ENCODE measurements around the gene COMMD3.
"Not testable (repeated sequence)": the region's sequence is repeated elsewhere in the genome, so short reads cannot be mapped to it uniquely, and the experiment has no call there.

The COMMD3 gene

DNA sequence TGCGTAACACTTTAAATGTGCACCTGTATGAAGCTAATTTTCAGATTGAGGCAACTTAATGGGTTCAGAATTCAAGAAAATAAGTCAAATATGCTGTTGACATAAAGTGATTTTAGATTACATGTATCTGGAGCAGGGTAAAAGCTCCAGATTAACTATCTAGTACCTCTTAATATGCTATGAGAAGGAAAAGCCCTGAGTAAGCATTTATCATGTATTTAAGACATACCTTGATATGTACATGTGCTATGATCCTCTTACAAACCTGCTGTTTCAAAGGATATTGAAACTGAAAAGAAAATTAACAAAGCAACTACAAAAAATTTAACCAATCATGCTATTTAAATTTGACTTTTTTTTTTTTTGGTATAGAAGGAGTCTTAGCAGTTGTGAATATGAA lies 33.6 kb downstream of the COMMD3 start:
- peaks cover 43% of the 10 kb centered on the region for H3K27me3 ChIP-seq (ENCODE audit: insufficient read depth, low read length)
- no peaks in the 10 kb centered on the region for H3K36me3 ChIP-seq (ENCODE audit: insufficient read depth, low read length)

GRCh38 chr10:22351131-22351703 lies 35.0 kb downstream of the COMMD3 start:
- Histone ChIP-seq H3K27me3 (ENCODE audit: insufficient read depth, low read length) (peaks cover 28% of the 10 kb centered on the region), H2AFZ (ENCODE audit: low read length, unreplicated experiment) (no peak overlapping the region), H3K4me1 (ENCODE audit: control insufficient read depth, insufficient read depth, low read length, unreplicated experiment) (no peaks in the 10 kb centered on the region), H3K36me3 (ENCODE audit: insufficient read depth, low read length) (no peaks in the 10 kb centered on the region), H3K4me3 (ENCODE audit: low read depth, low read length) (no peak overlapping the region), H3K27ac (ENCODE audit: low read depth, low read length) (no peak overlapping the region), H3K79me2 (ENCODE audit: control insufficient read depth, insufficient read depth, low read length, unreplicated experiment) (no peaks in the 10 kb centered on the region)

More for the DNA sequence above, 33.6 kb downstream of the COMMD3 start:
- H3K27ac ChIP-seq (ENCODE audit: low read depth, low read length) = no peak overlapping the region
- no peak overlapping the region for H2AFZ ChIP-seq (ENCODE audit: low read length, unreplicated experiment)
- H3K4me3 ChIP-seq (ENCODE audit: low read depth, low read length) = no peak overlapping the region
- H3K4me1 ChIP-seq (ENCODE audit: control insufficient read depth, insufficient read depth, low read length, unreplicated experiment) = no peaks in the 10 kb centered on the region
- no peaks in the 10 kb centered on the region for H3K79me2 ChIP-seq (ENCODE audit: control insufficient read depth, insufficient read depth, low read length, unreplicated experiment)

DNA sequence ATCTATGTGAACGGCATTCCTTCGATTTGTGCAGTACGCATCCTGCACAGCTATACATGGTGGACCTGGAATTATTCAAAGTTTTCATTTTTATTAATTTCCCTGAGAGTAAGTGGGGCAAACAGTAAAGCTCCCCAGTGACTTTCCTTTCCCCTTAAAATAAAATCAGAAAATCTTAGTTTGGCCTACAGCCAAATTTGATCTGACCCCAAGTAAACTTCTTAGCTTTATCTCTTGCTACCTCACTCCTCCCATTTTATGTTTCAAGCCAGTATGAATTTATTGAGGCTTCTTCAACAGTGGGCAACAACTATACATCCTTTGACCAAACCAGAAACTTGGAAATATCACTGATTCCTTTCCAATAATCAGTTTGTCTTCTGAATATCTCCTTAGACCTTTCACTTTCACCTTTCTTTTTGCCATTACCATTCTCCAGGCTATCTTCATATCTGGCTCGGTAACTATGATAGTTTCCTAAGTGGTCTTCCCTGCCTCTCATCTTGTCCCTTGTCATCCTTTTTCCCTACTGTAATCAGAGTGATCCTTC lies 40.2 kb downstream of the COMMD3 start:
- no peaks in the 10 kb centered on the region; the same call in 1 of the 2 replicates for H3K27me3 ChIP-seq (ENCODE audit: insufficient read depth, low read length)
- H3K79me2 ChIP-seq (ENCODE audit: control insufficient read depth, insufficient read depth, low read length, unreplicated experiment) = no peaks in the 10 kb centered on the region
- no peak overlapping the region for H3K4me3 ChIP-seq (ENCODE audit: low read depth, low read length)
- H2AFZ ChIP-seq (ENCODE audit: low read length, unreplicated experiment) = no peak overlapping the region
- no peaks in the 10 kb centered on the region for H3K36me3 ChIP-seq (ENCODE audit: insufficient read depth, low read length)
- H3K27ac ChIP-seq (ENCODE audit: low read depth, low read length) = no peak overlapping the region
- no peaks in the 10 kb centered on the region for H3K4me1 ChIP-seq (ENCODE audit: control insufficient read depth, insufficient read depth, low read length, unreplicated experiment)

DNA sequence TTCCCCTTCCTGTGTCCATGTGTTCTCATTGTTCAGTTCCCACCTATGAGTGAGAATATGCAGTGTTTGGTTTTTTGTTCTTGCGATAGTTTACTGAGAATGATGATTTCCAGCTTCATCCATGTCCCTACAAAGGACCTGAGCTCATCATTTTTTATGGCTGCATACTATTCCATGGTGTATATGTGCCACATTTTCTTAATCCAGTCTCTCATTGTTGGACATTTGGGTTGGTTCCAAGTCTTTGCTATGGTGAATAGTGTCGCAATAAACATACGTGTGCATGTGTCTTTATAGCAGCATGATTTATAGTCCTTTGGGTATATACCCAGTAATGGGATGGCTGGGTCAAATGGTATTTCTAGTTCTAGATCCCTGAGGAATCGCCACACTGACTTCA lies 41.6 kb downstream of the COMMD3 start:
- H3K4me1 ChIP-seq (ENCODE audit: control insufficient read depth, insufficient read depth, low read length, unreplicated experiment); H3K79me2 ChIP-seq (ENCODE audit: control insufficient read depth, insufficient read depth, low read length, unreplicated experiment); H3K27me3 ChIP-seq (ENCODE audit: insufficient read depth, low read length); H3K4me3 ChIP-seq (ENCODE audit: low read depth, low read length); H3K27ac ChIP-seq (ENCODE audit: low read depth, low read length); H2AFZ ChIP-seq (ENCODE audit: low read length, unreplicated experiment); H3K36me3 ChIP-seq (ENCODE audit: insufficient read depth, low read length): not testable (repeated sequence)

DNA sequence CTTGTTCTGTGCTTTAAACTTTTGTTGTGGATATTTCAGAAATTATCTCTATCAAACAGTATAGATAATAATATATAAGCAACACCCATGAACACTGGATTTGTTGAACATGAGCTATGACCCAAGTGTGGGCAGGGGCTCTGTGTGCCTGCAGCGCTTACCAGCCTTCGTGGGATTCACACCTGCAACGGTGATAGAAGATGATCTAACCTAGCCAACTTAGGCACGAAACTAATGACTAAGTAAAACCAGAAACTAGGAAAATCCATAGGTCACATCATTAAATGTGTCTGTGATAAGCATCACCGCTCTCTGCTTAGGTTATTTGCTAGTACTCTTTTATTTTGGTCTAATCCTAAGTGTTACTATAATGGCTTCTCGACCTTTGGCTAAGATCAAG lies 47.1 kb downstream of the COMMD3 start:
- no peaks in the 10 kb centered on the region for H3K27me3 ChIP-seq (ENCODE audit: insufficient read depth, low read length)
- H3K36me3 ChIP-seq (ENCODE audit: insufficient read depth, low read length) = no peaks in the 10 kb centered on the region
- H3K27ac ChIP-seq (ENCODE audit: low read depth, low read length) = no peak overlapping the region
- H3K4me1 ChIP-seq (ENCODE audit: control insufficient read depth, insufficient read depth, low read length, unreplicated experiment) = no peaks in the 10 kb centered on the region
- no peak overlapping the region for H3K4me3 ChIP-seq (ENCODE audit: low read depth, low read length)
- no peaks in the 10 kb centered on the region for H3K79me2 ChIP-seq (ENCODE audit: control insufficient read depth, insufficient read depth, low read length, unreplicated experiment)
- no peak overlapping the region for H2AFZ ChIP-seq (ENCODE audit: low read length, unreplicated experiment)

GRCh38 chr10:22364407-22365140 lies 48.4 kb downstream of the COMMD3 start:
- Histone ChIP-seq H3K79me2 (ENCODE audit: control insufficient read depth, insufficient read depth, low read length, unreplicated experiment) (no peaks in the 10 kb centered on the region), H3K27me3 (ENCODE audit: insufficient read depth, low read length) (no peaks in the 10 kb centered on the region), H3K36me3 (ENCODE audit: insufficient read depth, low read length) (no peaks in the 10 kb centered on the region), H3K27ac (ENCODE audit: low read depth, low read length) (no peak overlapping the region), H3K4me1 (ENCODE audit: control insufficient read depth, insufficient read depth, low read length, unreplicated experiment) (no peaks in the 10 kb centered on the region), H3K4me3 (ENCODE audit: low read depth, low read length) (no peak overlapping the region), H2AFZ (ENCODE audit: low read length, unreplicated experiment) (no peak overlapping the region)

DNA sequence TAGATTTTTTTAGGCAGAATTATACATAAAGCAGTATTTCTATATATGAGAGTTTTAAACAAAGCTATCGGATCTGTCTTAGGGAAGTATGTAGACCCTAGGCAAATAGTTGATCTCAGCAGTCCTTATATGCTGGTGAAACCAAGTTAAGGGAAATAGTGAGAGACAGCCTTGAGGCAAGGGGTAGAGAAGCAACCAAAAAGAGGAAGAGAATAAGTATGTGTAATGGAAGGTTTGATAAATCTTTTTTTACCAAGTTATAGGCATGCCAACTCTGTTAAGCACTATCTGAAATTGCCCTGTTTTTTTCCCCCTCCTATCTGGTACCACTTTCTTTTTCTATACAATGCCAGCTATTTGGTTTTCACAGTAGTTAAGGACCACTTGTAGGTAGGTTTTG lies 49.0 kb downstream of the COMMD3 start:
- Histone ChIP-seq H3K79me2 (ENCODE audit: control insufficient read depth, insufficient read depth, low read length, unreplicated experiment) (no peaks in the 10 kb centered on the region), H2AFZ (ENCODE audit: low read length, unreplicated experiment) (no peak overlapping the region), H3K4me3 (ENCODE audit: low read depth, low read length) (no peak overlapping the region)

GRCh38 chr10:22365644-22366434 lies 49.7 kb downstream of the COMMD3 start:
- H3K36me3 ChIP-seq (ENCODE audit: insufficient read depth, low read length) = no peaks in the 10 kb centered on the region
- H2AFZ ChIP-seq (ENCODE audit: low read length, unreplicated experiment) = no peak overlapping the region
- no peak overlapping the region for H3K4me3 ChIP-seq (ENCODE audit: low read depth, low read length)
- no peaks in the 10 kb centered on the region for H3K4me1 ChIP-seq (ENCODE audit: control insufficient read depth, insufficient read depth, low read length, unreplicated experiment)
- no peaks in the 10 kb centered on the region for H3K79me2 ChIP-seq (ENCODE audit: control insufficient read depth, insufficient read depth, low read length, unreplicated experiment)
- H3K27me3 ChIP-seq (ENCODE audit: insufficient read depth, low read length) = no peaks in the 10 kb centered on the region
- H3K27ac ChIP-seq (ENCODE audit: low read depth, low read length) = no peak overlapping the region

More for the DNA sequence above, 49.0 kb downstream of the COMMD3 start:
- Histone ChIP-seq H3K4me1 (ENCODE audit: control insufficient read depth, insufficient read depth, low read length, unreplicated experiment) (no peaks in the 10 kb centered on the region), H3K36me3 (ENCODE audit: insufficient read depth, low read length) (no peaks in the 10 kb centered on the region), H3K27me3 (ENCODE audit: insufficient read depth, low read length) (no peaks in the 10 kb centered on the region), H3K27ac (ENCODE audit: low read depth, low read length) (no peak overlapping the region)

DNA sequence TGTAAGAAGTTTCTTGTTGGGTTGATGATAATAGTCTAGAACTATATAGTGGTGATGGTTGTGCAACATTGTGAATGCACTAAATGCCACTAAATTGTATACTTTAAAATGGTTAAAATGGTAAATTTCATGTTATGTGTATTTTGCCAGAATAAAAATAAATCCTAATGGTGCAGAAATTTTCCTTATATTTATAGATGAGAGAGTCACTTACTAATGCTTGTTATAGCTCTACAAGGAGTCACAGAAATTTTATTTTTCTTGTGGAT lies 50.2 kb downstream of the COMMD3 start:
- H3K79me2 ChIP-seq (ENCODE audit: control insufficient read depth, insufficient read depth, low read length, unreplicated experiment) = no peaks in the 10 kb centered on the region

GRCh38 chr10:22366771-22367170 lies 50.6 kb downstream of the COMMD3 start:
- Histone ChIP-seq H2AFZ (ENCODE audit: low read length, unreplicated experiment) (no peak overlapping the region), H3K27ac (ENCODE audit: low read depth, low read length) (no peak overlapping the region)

More for the DNA sequence above, 50.2 kb downstream of the COMMD3 start:
- no peak overlapping the region for H2AFZ ChIP-seq (ENCODE audit: low read length, unreplicated experiment)
- H3K27me3 ChIP-seq (ENCODE audit: insufficient read depth, low read length) = no peaks in the 10 kb centered on the region
- no peak overlapping the region for H3K4me3 ChIP-seq (ENCODE audit: low read depth, low read length)
- H3K36me3 ChIP-seq (ENCODE audit: insufficient read depth, low read length) = no peaks in the 10 kb centered on the region
- H3K4me1 ChIP-seq (ENCODE audit: control insufficient read depth, insufficient read depth, low read length, unreplicated experiment) = no peaks in the 10 kb centered on the region
- no peak overlapping the region for H3K27ac ChIP-seq (ENCODE audit: low read depth, low read length)

More at GRCh38 chr10:22366771-22367170, 50.6 kb downstream of the COMMD3 start:
- Histone ChIP-seq H3K79me2 (ENCODE audit: control insufficient read depth, insufficient read depth, low read length, unreplicated experiment) (no peaks in the 10 kb centered on the region), H3K4me3 (ENCODE audit: low read depth, low read length) (no peak overlapping the region), H3K27me3 (ENCODE audit: insufficient read depth, low read length) (no peaks in the 10 kb centered on the region), H3K36me3 (ENCODE audit: insufficient read depth, low read length) (no peaks in the 10 kb centered on the region), H3K4me1 (ENCODE audit: control insufficient read depth, insufficient read depth, low read length, unreplicated experiment) (no peaks in the 10 kb centered on the region)
